Ovary (tissue), 3 donors: Measurements from ENCODE around the gene PLA2G1B.

ENCODE experiments used
- EP300 ChIP-seq: sonication (generic); formaldehyde crosslinking; IDR thresholded peaks from one replicate; pipeline ENCODE4 v1.6.1; 2017; ENCODE audit warnings: antibody characterized with exemption
- POLR2A ChIP-seq: fragments of 450-650 bp; IDR thresholded peaks from one replicate; pipeline ENCODE4 v1.6.1; 2017; ENCODE audit warnings: antibody characterized with exemption, mild to moderate bottlenecking, moderate library complexity
- TF ChIP-seq, protein P1 (sequence below), 3 donors: fragments of 450-650 bp in 2 of 3; fragments of 200-600 bp in 1 of 3; IDR thresholded peaks; one replicate each; pipeline versions ENCODE4 v1.5.1 to v1.8.0; 2016 to 2022; ENCODE audit warnings: antibody characterized with exemption in 3 of 3, mild to moderate bottlenecking in 1 of 3
- donor health status: DM: no; HTN: no; CAD: no.

GRCh38 chr12:120365675-120366340 lies 38.2 kb upstream of the PLA2G1B start:
- TF ChIP-seq POLR2A (no peak), EP300 (no peak)
- TF ChIP-seq, protein P1, sequence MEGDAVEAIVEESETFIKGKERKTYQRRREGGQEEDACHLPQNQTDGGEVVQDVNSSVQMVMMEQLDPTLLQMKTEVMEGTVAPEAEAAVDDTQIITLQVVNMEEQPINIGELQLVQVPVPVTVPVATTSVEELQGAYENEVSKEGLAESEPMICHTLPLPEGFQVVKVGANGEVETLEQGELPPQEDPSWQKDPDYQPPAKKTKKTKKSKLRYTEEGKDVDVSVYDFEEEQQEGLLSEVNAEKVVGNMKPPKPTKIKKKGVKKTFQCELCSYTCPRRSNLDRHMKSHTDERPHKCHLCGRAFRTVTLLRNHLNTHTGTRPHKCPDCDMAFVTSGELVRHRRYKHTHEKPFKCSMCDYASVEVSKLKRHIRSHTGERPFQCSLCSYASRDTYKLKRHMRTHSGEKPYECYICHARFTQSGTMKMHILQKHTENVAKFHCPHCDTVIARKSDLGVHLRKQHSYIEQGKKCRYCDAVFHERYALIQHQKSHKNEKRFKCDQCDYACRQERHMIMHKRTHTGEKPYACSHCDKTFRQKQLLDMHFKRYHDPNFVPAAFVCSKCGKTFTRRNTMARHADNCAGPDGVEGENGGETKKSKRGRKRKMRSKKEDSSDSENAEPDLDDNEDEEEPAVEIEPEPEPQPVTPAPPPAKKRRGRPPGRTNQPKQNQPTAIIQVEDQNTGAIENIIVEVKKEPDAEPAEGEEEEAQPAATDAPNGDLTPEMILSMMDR (IDR thresholded peaks at IDR 0.05) = no peak
